SK-N-SH (cell line): ENCODE data around the gene IL1F10. TPM values are rescaled to one million over a fixed set of nuclear protein-coding genes. Genes with fewer than 3 reads are reported as not detected.

Source experiments
- CTCF ChIA-PET: fragments of 300-600, 350-600 bp; formaldehyde crosslinking; extraction: SDS; loops from one replicate; lab custom pipeline; 2021; lab: Yijun Ruan, JAX
- POLR2A ChIA-PET: fragments of 350-600 bp; sonication (Branson Sonifier 250); formaldehyde crosslinking; extraction: SDS; loops from one replicate; lab custom pipeline; 2020; ENCODE audit warnings: antibody characterized with exemption, inconsistent platforms; lab: Yijun Ruan, JAX
- DNase-seq: peaks from one replicate; pipeline ENCODE4 v3.0.0; 2012
- H2AFZ ChIP-seq: fragments of 200-600 bp; sonication (generic); 2 replicates; pipeline ENCODE4 v1.8.1; 2016; ENCODE audit warnings: antibody characterized with exemption, mild to moderate bottlenecking, low read depth
- H3F3A ChIP-seq: fragments of 200-600 bp; sonication (generic); replicated peaks from 2 replicates; pipeline ENCODE3; 2016; ENCODE audit warnings: antibody characterized with exemption, mild to moderate bottlenecking; ENCODE audit not compliant: insufficient read depth
- H3K27ac ChIP-seq, 2 experiments: fragments of 200-500 bp in 1 of 2; fragments of 200-600 bp in 1 of 2; sonication (Bioruptor generic) in 1 of 2; sonication (generic), shearing (Covaris generic) in 1 of 2; 2 replicates each; pipeline versions ENCODE4 v1.5.1 to v1.6.1; 2014 to 2016; ENCODE audit warnings: low read depth in 2 of 2, inconsistent platforms in 1 of 2, low read length in 1 of 2, mild to moderate bottlenecking in 1 of 2, mixed read lengths in 1 of 2
- H3K27me3 ChIP-seq: fragments of 200-600 bp; sonication (generic), shearing (Covaris generic); 2 replicates; pipeline ENCODE4 v1.6.1; 2016; ENCODE audit warnings: mixed run types; ENCODE audit not compliant: insufficient read depth
- H3K36me3 ChIP-seq, 2 experiments: fragments of 200-500 bp in 1 of 2; fragments of 200-600 bp in 1 of 2; sonication (Bioruptor generic) in 1 of 2; sonication (generic) in 1 of 2; replicated peaks in 1 of 2; 2 replicates each; pipeline versions ENCODE3 to v1.5.1; 2014 to 2016; ENCODE audit warnings: low read length in 1 of 2, mild to moderate bottlenecking in 1 of 2; ENCODE audit not compliant: insufficient read depth in 2 of 2, control insufficient read depth in 1 of 2
- H3K4me1 ChIP-seq, 2 experiments: fragments of 200-500 bp in 1 of 2; fragments of 200-600 bp in 1 of 2; sonication (Bioruptor generic) in 1 of 2; sonication (generic), shearing (Covaris generic) in 1 of 2; 2 replicates each; pipeline versions ENCODE4 v1.5.1 to v1.6.1; 2014 to 2016; ENCODE audit warnings: low read depth in 1 of 2, low read length in 1 of 2, mixed run types in 1 of 2; ENCODE audit not compliant: insufficient read depth in 2 of 2, control insufficient read depth in 1 of 2
- H3K4me2 ChIP-seq: fragments of 200-600 bp; sonication (generic), shearing (Covaris generic); 2 replicates; pipeline ENCODE4 v1.6.1; 2017; ENCODE audit warnings: mixed run types
- H3K4me3 ChIP-seq, 2 experiments: fragments of 200-500 bp in 1 of 2; fragments of 200-600 bp in 1 of 2; sonication (Bioruptor generic) in 1 of 2; sonication (generic), shearing (Covaris generic) in 1 of 2; 2 replicates each; pipeline versions ENCODE4 v1.5.1 to v1.8.1; 2014 to 2016; ENCODE audit warnings: low read depth in 2 of 2, inconsistent platforms in 1 of 2, low read length in 1 of 2, mild to moderate bottlenecking in 1 of 2, mixed read lengths in 1 of 2, moderate library complexity in 1 of 2
- H3K79me2 ChIP-seq: fragments of 200-600 bp; sonication (generic); 2 replicates; pipeline ENCODE4 v1.8.1; 2017; ENCODE audit warnings: mild to moderate bottlenecking; ENCODE audit not compliant: insufficient read depth
- H3K9ac ChIP-seq: fragments of 200-600 bp; sonication (generic); 2 replicates; pipeline ENCODE4 v1.6.1; 2017; ENCODE audit warnings: mixed run types
- H3K9me2 ChIP-seq: fragments of 200-600 bp; sonication (generic); 2 replicates; pipeline ENCODE4 v1.6.1; 2017; ENCODE audit warnings: mixed run types
- H3K9me3 ChIP-seq: fragments of 200-600 bp; sonication (generic); 2 replicates; pipeline ENCODE4 v1.6.1; 2017; ENCODE audit warnings: mixed run types, mild to moderate bottlenecking, moderate library complexity
- H4K20me1 ChIP-seq: fragments of 200-600 bp; sonication (generic); 2 replicates; pipeline ENCODE4 v1.6.1; 2017; ENCODE audit warnings: mild to moderate bottlenecking, mixed run types; ENCODE audit not compliant: insufficient read depth
- CHD2 ChIP-seq: fragments of 150-350 bp; IDR thresholded peaks from 2 replicates; pipeline ENCODE4 v1.6.1; 2018; ENCODE audit warnings: low read length; ENCODE audit not compliant: partially characterized antibody
- EP300 ChIP-seq, 2 experiments: IDR thresholded peaks; 2 replicates each; pipeline versions ENCODE4 v1.4.0 to v1.6.1; 2012; ENCODE audit warnings: borderline replicate concordance in 1 of 2, low read depth in 1 of 2, low read length in 1 of 2
- EZH2phosphoT487 ChIP-seq: fragments of 200-600 bp; sonication (generic); IDR thresholded peaks from 2 replicates; pipeline ENCODE4 v1.6.1; 2017; ENCODE audit warnings: low read depth, mixed run types, mild to moderate bottlenecking, antibody characterized with exemption, moderate library complexity, borderline replicate concordance
- GABPA ChIP-seq: IDR thresholded peaks from 2 replicates; pipeline ENCODE4 v1.4.0; 2012; ENCODE audit warnings: low read depth, mild to moderate bottlenecking
- GATA2 ChIP-seq: sonication (generic); formaldehyde crosslinking; IDR thresholded peaks from 2 replicates; pipeline ENCODE4 v1.5.0; 2020; ENCODE audit warnings: mild to moderate bottlenecking, missing genetic modification reagents
- JUND ChIP-seq: IDR thresholded peaks from 2 replicates; pipeline ENCODE4 v1.4.0; 2012
- MAX ChIP-seq: IDR thresholded peaks from 2 replicates; pipeline ENCODE4 v1.4.0; 2012; ENCODE audit warnings: low read depth
- MXI1 ChIP-seq: IDR thresholded peaks from 2 replicates; pipeline ENCODE4 v1.6.1; 2012; ENCODE audit warnings: mild to moderate bottlenecking, low read depth, low read length, improper control_type of control experiment
- PBX3 ChIP-seq: IDR thresholded peaks from 2 replicates; pipeline ENCODE4; 2012
- POLR2AphosphoS5 ChIP-seq: IDR thresholded peaks from 2 replicates; pipeline ENCODE4 v1.6.1; 2012; ENCODE audit warnings: low read depth, low read length
- RAD21 ChIP-seq: IDR thresholded peaks from 2 replicates; pipeline ENCODE4 v1.6.1; 2012; ENCODE audit warnings: mild to moderate bottlenecking, low read length
- RFX5 ChIP-seq: IDR thresholded peaks from 2 replicates; pipeline ENCODE4 v1.6.1; 2012; ENCODE audit warnings: mild to moderate bottlenecking, improper control_type of control experiment, low read length
- RXRA ChIP-seq: IDR thresholded peaks from 2 replicates; pipeline ENCODE4 v1.4.0; 2012; ENCODE audit warnings: low read depth, mild to moderate bottlenecking, borderline replicate concordance
- SMC3 ChIP-seq: IDR thresholded peaks from 2 replicates; pipeline ENCODE4 v1.6.1; 2012; ENCODE audit warnings: low read depth, low read length, improper control_type of control experiment
- TCF12 ChIP-seq: IDR thresholded peaks from 2 replicates; pipeline ENCODE4 v1.4.0; 2012
- TEAD4 ChIP-seq: IDR thresholded peaks from 2 replicates; pipeline ENCODE4 v1.4.0; 2012; ENCODE audit warnings: mild to moderate bottlenecking, borderline replicate concordance; ENCODE audit not compliant: insufficient read depth
- YY1 ChIP-seq: IDR thresholded peaks from 2 replicates; pipeline ENCODE4 v1.4.0; 2012; ENCODE audit warnings: low read depth, mild to moderate bottlenecking
- WGBS: methylation state at CpG from one replicate; pipeline ENCODE4 v1.1.6; 2017; ENCODE audit warnings: low lambda C conversion rate; 5-methylcytosine and 5-hydroxymethylcytosine counted together
- polyA plus RNA-seq, 3 experiments: library from polyadenylated mRNA; depleted of rRNA; stranded (reverse); fragments of >200 nt; gene quantifications; 2 replicates each; pipeline ENCODE4 v1.2.3, GENCODE V29; 2012
- TF ChIP-seq, protein P1 (sequence below): IDR thresholded peaks from 2 replicates; pipeline ENCODE4 v1.6.1; 2012; ENCODE audit warnings: mild to moderate bottlenecking, low read depth, low read length, moderate library complexity
- TF ChIP-seq, protein P2 (sequence below): fragments of 150-350 bp; IDR thresholded peaks from 2 replicates; pipeline ENCODE4 v1.6.1; 2017; ENCODE audit warnings: antibody characterized with exemption, low read length, low read depth, borderline replicate concordance
- TF ChIP-seq, protein P3 (sequence below): IDR thresholded peaks from 2 replicates; pipeline ENCODE4 v1.4.0; 2012; ENCODE audit warnings: low read depth, borderline replicate concordance

Gene IL1F10
- polyA plus RNA-seq, 1 of the 3 experiments (the other 2 are of a cell fraction), result not detected

GRCh38 chr2:113069676-113070605 lies 2.2 kb downstream of the IL1F10 start:
- no peaks in the 10 kb centered on the region; the same call in 1 of the 2 replicates for H3K27me3 ChIP-seq
- no peak overlapping the region for H3K4me3 ChIP-seq
- H3K4me2 ChIP-seq, result no peak overlapping the region
- no peaks in the 10 kb centered on the region for H3F3A ChIP-seq
- no peaks in the 10 kb centered on the region for H4K20me1 ChIP-seq
- H3K9me3 ChIP-seq, result no peaks in the 10 kb centered on the region
- no peak overlapping the region for H2AFZ ChIP-seq
- WGBS, result 14% methylated on average over 3 of the region's 4 CpGs
- no peak overlapping the region for H3K9ac ChIP-seq
- no peaks in the 10 kb centered on the region for H3K9me2 ChIP-seq
- ChIA-PET POLR2A (no interaction called here), CTCF (interaction anchor here (1.5 kb wide), 1 partner anchor 19 kb away, joined by 4 read pairs; no protein-coding TSS in a partner anchor)
- H3K36me3 ChIP-seq, result no peaks in the 10 kb centered on the region
- DNase-seq, result no peak
- H3K79me2 ChIP-seq, result no peaks in the 10 kb centered on the region
- TF ChIP-seq JUND, result no peak
- TF ChIP-seq MXI1, result no peak
- no peak for TF ChIP-seq RAD21
- TF ChIP-seq YY1, result no peak
- no peak for TF ChIP-seq RFX5
- TF ChIP-seq EZH2phosphoT487, result no peak
- no peak for TF ChIP-seq MAX
- TF ChIP-seq PBX3, result no peak
- TF ChIP-seq TEAD4, result no peak
- no peak for TF ChIP-seq RXRA
- TF ChIP-seq GABPA, result no peak
- TF ChIP-seq TCF12, result no peak
- TF ChIP-seq, protein P1, sequence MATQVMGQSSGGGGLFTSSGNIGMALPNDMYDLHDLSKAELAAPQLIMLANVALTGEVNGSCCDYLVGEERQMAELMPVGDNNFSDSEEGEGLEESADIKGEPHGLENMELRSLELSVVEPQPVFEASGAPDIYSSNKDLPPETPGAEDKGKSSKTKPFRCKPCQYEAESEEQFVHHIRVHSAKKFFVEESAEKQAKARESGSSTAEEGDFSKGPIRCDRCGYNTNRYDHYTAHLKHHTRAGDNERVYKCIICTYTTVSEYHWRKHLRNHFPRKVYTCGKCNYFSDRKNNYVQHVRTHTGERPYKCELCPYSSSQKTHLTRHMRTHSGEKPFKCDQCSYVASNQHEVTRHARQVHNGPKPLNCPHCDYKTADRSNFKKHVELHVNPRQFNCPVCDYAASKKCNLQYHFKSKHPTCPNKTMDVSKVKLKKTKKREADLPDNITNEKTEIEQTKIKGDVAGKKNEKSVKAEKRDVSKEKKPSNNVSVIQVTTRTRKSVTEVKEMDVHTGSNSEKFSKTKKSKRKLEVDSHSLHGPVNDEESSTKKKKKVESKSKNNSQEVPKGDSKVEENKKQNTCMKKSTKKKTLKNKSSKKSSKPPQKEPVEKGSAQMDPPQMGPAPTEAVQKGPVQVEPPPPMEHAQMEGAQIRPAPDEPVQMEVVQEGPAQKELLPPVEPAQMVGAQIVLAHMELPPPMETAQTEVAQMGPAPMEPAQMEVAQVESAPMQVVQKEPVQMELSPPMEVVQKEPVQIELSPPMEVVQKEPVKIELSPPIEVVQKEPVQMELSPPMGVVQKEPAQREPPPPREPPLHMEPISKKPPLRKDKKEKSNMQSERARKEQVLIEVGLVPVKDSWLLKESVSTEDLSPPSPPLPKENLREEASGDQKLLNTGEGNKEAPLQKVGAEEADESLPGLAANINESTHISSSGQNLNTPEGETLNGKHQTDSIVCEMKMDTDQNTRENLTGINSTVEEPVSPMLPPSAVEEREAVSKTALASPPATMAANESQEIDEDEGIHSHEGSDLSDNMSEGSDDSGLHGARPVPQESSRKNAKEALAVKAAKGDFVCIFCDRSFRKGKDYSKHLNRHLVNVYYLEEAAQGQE, result no peak
- no peak for TF ChIP-seq POLR2AphosphoS5
- TF ChIP-seq SMC3, result no peak
- no peak for TF ChIP-seq CHD2
- no peak for TF ChIP-seq GATA2 (CRISPR knock-in tag)
- TF ChIP-seq, protein P2, sequence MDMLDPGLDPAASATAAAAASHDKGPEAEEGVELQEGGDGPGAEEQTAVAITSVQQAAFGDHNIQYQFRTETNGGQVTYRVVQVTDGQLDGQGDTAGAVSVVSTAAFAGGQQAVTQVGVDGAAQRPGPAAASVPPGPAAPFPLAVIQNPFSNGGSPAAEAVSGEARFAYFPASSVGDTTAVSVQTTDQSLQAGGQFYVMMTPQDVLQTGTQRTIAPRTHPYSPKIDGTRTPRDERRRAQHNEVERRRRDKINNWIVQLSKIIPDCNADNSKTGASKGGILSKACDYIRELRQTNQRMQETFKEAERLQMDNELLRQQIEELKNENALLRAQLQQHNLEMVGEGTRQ, result no peak
- TF ChIP-seq, protein P3, sequence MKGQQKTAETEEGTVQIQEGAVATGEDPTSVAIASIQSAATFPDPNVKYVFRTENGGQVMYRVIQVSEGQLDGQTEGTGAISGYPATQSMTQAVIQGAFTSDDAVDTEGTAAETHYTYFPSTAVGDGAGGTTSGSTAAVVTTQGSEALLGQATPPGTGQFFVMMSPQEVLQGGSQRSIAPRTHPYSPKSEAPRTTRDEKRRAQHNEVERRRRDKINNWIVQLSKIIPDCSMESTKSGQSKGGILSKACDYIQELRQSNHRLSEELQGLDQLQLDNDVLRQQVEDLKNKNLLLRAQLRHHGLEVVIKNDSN, result no peak
- TF ChIP-seq EP300 (IDR thresholded peaks at IDR 0.05; ENCODE audit: borderline replicate concordance in 1 of 2, low read depth in 1 of 2, low read length in 1 of 2), result no peak
- no peak overlapping the region for H3K27ac ChIP-seq
- no peaks in the 10 kb centered on the region for H3K4me1 ChIP-seq
